MG63 (cell line): ENCODE results near the gene UQCC3. TPM values are rescaled to one million over a fixed set of nuclear protein-coding genes. Genes with fewer than 3 reads are reported as not detected.
A peak's percentile ranks its signal among the peaks of the same experiment; 100 is the strongest.
"Not testable (repeated sequence)": the region's sequence is repeated elsewhere in the genome, so short reads cannot be mapped to it uniquely, and the experiment has no call there.

Experiments
- DNase-seq: peaks from one replicate; pipeline ENCODE4 v3.0.0-alpha.2; 2020
- H3K27me3 ChIP-seq: fragments of 250-450 bp; sonication (Bioruptor Pico); 2 replicates; pipeline ENCODE4 v1.5.1; 2020; ENCODE audit warnings: mild to moderate bottlenecking, moderate library complexity
- H3K36me3 ChIP-seq: fragments of 250-450 bp; sonication (Bioruptor Pico); 2 replicates; pipeline ENCODE4 v1.5.1; 2020; ENCODE audit warnings: mild to moderate bottlenecking, moderate library complexity
- H3K4me3 ChIP-seq: fragments of 250-450 bp; sonication (Bioruptor Pico); 2 replicates; pipeline ENCODE4 v1.5.1; 2020; ENCODE audit warnings: mild to moderate bottlenecking, moderate library complexity
- H3K9me3 ChIP-seq: fragments of 250-450 bp; sonication (Bioruptor Pico); 2 replicates; pipeline ENCODE4 v1.5.1; 2020; ENCODE audit warnings: mild to moderate bottlenecking, moderate library complexity
- total RNA-seq: library from RNA; depleted of rRNA; stranded (reverse); fragments of >200 nt; shearing (Covaris generic); gene quantifications from 2 replicates; pipeline ENCODE4 v1.2.3, GENCODE V29; 2014; ENCODE audit warnings: low replicate concordance

Gene UQCC3
- total RNA-seq, 1 experiment from 2014 or later: 16.4 TPM

GRCh38 chr11:62656796-62657429 is 14.6 kb upstream of the UQCC3 start:
- H3K9me3 ChIP-seq: no peaks in the 10 kb centered on the region
- H3K27me3 ChIP-seq: no peaks in the 10 kb centered on the region
- no peak for DNase-seq
- no peak overlapping the region for H3K4me3 ChIP-seq
- H3K36me3 ChIP-seq: peaks cover 12% of the 10 kb centered on the region

DNA sequence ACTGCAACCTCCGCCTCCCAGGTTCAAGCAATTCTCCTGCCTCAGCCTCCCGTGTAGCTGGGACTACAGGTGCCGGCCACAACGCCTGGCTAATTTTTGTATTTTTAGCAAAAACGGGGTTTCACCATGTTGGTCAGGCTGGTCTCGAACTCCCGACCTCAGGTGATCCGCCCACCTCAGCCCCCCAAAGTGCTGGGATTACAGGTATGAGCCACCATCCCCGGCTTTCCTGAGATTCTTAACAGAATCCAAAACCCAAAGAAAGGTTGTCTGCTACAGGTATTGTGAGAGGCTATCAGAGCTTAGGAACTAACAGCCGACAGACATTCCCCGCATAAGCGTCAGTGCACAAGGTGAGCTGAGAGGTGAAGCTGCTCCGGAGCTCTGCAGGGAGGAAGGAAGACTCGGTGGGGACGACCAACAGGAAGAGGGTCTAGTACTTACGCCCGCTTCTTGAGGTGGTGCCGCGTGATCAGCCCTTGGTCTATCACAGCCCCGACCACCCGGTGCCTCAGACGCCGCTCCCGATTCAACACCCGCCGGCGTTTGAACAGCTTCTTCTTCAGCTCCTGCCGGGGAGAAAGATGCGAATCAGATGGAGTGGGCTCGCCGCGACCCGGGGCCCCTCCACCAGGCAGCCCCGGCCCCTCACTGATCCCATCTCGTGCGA is 6.9 kb upstream of the UQCC3 start:
- Histone ChIP-seq H3K9me3 (no peaks in the 10 kb centered on the region), H3K4me3 (peak overlapping the region; percentile 92), H3K36me3 (peaks cover 53% of the 10 kb centered on the region), H3K27me3 (no peaks in the 10 kb centered on the region)
- peak; percentile 42 for DNase-seq

DNA sequence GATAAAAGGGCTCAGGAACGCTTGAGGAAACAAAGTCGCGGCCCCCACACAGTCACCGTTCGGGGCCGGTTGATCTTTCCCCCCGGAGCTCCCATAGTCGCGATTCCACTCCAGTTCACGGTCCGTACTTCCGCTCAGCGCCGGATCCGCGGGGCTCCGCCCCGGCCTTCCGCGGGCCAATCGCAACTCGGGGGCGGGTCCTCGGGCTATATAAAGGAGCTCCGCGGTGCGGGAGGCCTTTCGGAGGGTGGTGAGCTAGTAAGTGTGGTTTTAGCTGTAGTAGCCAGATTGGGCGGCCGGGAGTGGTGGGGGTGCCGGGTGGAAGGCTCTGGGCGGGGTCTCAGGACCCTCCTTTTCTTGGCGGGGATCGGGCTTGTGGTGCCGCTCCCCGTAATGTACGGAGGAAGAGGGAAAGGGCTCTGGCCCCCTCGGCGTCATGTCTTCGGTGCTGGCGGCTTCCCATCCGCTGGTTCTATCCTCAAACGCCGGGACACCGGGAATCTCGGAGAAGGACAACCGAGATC is 6.3 kb upstream of the UQCC3 start, which contains the start of the genes C11orf98 and CSKMT:
C11orf98 (minus strand) TSS at position 136 of the 524 bp plus-strand sequence; CDS start at position 95, 41 bp downstream.
CSKMT (plus strand) TSS at position 238 of the 524 bp plus-strand sequence. CDS start 568 bp downstream, outside the sequence.
- Histone ChIP-seq H3K27me3 (no peaks in the 10 kb centered on the region), H3K9me3 (no peaks in the 10 kb centered on the region), H3K36me3 (peaks cover 53% of the 10 kb centered on the region), H3K4me3 (peak within 1 kb of the TSS; percentile 92)
- peak; percentile 91 for DNase-seq

GRCh38 chr11:62665599-62666258 is 5.7 kb upstream of the UQCC3 start:
- peak overlapping the region; percentile 92 for H3K4me3 ChIP-seq
- DNase-seq: peak; percentile 57
- no peaks in the 10 kb centered on the region for H3K27me3 ChIP-seq
- H3K36me3 ChIP-seq: peaks cover 51% of the 10 kb centered on the region
- H3K9me3 ChIP-seq: no peaks in the 10 kb centered on the region

GRCh38 chr11:62666259-62666926 is 5.1 kb upstream of the UQCC3 start:
- Histone ChIP-seq H3K27me3 (no peaks in the 10 kb centered on the region), H3K4me3 (peak overlapping the region; percentile 92), H3K36me3 (peaks cover 47% of the 10 kb centered on the region), H3K9me3 (no peaks in the 10 kb centered on the region)
- no peak for DNase-seq

DNA sequence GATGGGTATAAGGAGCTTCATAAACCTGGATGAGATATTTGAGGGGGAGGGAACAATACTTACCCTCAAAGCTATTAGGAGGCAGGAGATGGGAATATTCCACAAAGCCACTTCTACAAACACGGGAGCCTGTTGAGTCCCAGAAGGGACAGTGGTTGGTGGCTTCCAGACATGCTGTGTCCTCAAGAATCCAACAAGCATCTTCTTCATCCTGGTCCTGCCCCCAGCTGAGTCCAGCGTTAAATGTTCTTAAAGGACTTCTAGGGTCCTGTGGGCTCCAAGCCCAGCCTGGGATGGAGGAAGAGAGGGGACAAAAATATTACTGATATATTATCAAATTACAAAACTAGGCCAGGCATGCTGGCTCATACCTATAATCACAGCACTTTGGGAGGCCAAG is 4.0 kb upstream of the UQCC3 start:
- H3K9me3 ChIP-seq: no peaks in the 10 kb centered on the region
- peaks cover 46% of the 10 kb centered on the region for H3K36me3 ChIP-seq
- H3K27me3 ChIP-seq: no peaks in the 10 kb centered on the region

GRCh38 chr11:62669420-62670161 is 1.9 kb upstream of the UQCC3 start:
- H3K36me3 ChIP-seq: peaks cover 55% of the 10 kb centered on the region
- peak; percentile 33 for DNase-seq
- no peaks in the 10 kb centered on the region for H3K27me3 ChIP-seq

More for the DNA sequence above, 4.0 kb upstream of the UQCC3 start:
- DNase-seq: no peak
- H3K4me3 ChIP-seq: peak overlapping the region; percentile 92

GRCh38 chr11:62671236-62671607 is 251 bp upstream of the UQCC3 start:
- Histone ChIP-seq H3K9me3 (no peaks in the 10 kb centered on the region), H3K36me3 (peaks cover 56% of the 10 kb centered on the region), H3K4me3 (peak overlapping the region; percentile 97), H3K27me3 (no peaks in the 10 kb centered on the region)
- DNase-seq: no peak

More at GRCh38 chr11:62669420-62670161, 1.9 kb upstream of the UQCC3 start:
- H3K4me3 ChIP-seq: no peak overlapping the region
- H3K9me3 ChIP-seq: no peaks in the 10 kb centered on the region

DNA sequence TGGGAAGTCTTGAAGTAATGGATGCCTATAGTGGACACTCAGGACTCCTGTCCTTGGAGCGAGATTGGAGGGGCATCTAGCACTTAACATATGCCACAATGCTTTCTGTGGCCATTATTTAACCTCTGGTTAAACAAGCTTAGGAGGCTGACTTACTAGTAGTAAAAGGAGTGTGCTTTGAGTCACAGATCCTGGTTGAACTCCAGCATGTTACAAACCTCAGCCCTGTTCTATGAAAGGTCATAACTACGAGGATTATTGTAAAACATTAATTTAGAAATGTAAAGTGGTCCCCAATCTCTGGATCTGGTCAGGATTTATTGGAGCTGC is 1.7 kb downstream of the UQCC3 start:
- H3K4me3 ChIP-seq: peak overlapping the region; percentile 4; the same call in 1 of the 2 replicates
- no peaks in the 10 kb centered on the region for H3K27me3 ChIP-seq
- H3K36me3 ChIP-seq: peaks cover 50% of the 10 kb centered on the region
- no peaks in the 10 kb centered on the region for H3K9me3 ChIP-seq
- no peak for DNase-seq

DNA sequence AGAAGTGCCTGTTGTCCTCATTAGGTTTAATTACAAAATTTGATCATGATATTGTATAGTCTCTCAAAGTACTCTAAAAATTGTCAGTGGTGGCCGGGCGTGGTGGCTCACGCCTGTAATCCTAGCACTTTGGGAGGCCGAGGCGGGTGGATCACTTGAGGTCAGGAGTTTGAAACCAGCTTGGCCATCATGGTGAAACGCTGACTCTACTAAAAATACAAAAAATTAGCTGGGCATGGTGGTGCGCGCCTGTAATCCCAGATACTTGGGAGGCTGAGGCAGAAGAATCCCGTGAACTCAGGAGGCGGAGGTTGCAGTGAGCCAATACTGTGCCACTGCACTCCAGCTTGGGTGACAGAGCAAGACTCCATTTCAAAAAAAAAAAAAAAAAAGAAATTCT is 3.9 kb downstream of the UQCC3 start:
- DNase-seq, H3K4me3 ChIP-seq, H3K27me3 ChIP-seq, H3K9me3 ChIP-seq: not testable (repeated sequence)
- H3K36me3 ChIP-seq: peaks cover 50% of the 10 kb centered on the region

GRCh38 chr11:62676698-62677097 is 5.2 kb downstream of the UQCC3 start:
- DNase-seq: no peak
- peaks cover 46% of the 10 kb centered on the region for H3K36me3 ChIP-seq
- no peak overlapping the region for H3K4me3 ChIP-seq
- no peaks in the 10 kb centered on the region for H3K9me3 ChIP-seq
- no peaks in the 10 kb centered on the region for H3K27me3 ChIP-seq

DNA sequence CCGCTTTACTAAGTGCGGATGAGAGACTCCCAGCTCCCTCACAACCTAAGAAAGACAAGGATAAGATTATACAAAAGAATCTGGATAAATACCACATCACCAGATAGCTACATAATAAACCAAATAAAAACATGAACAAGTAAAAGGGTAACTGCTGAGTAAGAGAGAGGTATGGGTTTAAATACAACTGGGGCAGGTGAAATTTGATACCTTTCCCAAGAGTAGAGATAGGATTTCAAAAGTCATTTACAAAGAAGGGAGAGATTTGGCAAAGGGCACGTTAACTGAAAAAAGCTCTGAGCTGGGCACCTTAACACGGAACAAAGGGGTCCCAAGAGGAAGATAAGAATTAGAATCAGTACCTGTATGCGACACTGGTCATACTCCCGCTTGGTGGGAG is 5.7 kb downstream of the UQCC3 start:
- no peaks in the 10 kb centered on the region for H3K9me3 ChIP-seq
- DNase-seq: no peak
- H3K36me3 ChIP-seq: peaks cover 42% of the 10 kb centered on the region
- H3K27me3 ChIP-seq: no peaks in the 10 kb centered on the region
- H3K4me3 ChIP-seq: no peak overlapping the region

DNA sequence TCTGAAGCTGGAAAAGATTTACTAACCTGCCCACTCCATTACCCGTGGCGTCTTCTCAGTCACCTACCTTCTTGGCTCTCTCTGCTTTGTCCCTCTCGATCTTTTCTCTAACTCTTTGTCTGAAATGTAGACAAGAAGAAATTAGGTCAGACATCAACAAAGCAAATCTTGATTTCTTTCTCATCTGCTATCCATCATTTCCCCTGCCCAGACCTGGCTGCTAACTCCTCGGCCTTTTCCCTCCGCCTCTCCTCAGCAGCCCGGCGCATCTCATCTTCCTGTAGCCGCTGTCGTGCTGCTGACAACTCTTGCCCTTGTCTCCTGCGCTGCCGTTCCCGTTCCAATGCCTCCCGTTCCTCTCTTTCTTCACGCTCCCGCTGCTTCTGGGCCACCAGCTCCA is 6.2 kb downstream of the UQCC3 start:
- peaks cover 40% of the 10 kb centered on the region for H3K36me3 ChIP-seq
- H3K27me3 ChIP-seq: no peaks in the 10 kb centered on the region
- peak overlapping the region; percentile 82 for H3K4me3 ChIP-seq
- no peak for DNase-seq
- no peaks in the 10 kb centered on the region for H3K9me3 ChIP-seq

GRCh38 chr11:62678433-62678769 is 6.9 kb downstream of the UQCC3 start:
- no peak for DNase-seq
- Histone ChIP-seq H3K9me3 (no peaks in the 10 kb centered on the region), H3K4me3 (peak overlapping the region; percentile 82), H3K36me3 (peaks cover 33% of the 10 kb centered on the region), H3K27me3 (no peaks in the 10 kb centered on the region)

DNA sequence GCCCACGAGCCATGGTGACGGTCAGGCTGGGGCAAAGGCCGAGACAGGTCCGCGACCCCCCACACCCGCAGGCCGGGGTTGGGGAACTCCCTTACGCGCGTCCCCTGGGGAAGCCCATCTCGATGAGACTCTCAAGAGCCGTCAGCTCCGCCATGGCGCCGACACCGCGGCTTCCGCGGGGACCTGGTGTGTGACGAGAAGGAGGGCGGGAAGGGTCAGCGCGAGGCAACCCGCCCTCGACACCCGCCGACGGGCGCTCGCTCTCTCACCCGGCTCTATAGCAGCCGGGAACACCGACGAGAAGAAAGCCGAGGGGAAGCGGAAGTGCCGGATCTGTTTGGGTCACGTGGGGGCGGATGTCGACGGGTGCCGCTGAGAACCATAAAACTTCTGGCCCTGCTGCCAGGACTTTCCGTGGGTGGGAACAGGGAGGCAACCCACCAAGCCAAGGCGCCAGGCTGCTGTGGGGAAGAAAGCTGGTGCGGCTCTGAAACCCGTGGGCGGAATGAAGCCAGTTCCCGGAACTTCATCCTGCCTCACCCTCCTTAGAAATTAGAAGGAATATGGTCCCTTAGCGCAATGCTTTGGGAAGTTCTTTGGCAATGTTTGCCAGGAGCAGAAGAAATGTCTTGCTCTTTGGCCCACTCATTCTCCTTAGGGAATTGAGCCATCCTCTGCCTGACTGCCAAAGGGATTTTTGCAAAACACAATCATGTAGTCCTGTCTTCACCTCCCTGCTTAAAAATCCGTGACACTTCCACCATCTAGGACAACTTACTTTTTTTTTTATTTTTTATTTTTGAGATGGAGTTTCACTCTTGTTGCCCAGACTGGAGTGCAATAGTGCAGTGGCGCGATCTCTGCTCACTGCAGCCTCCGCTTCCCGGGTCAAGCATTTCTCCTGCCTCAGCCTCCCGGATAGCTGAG is 7.6 kb downstream of the UQCC3 start, which contains the start of gene UBXN1:
UBXN1 (minus strand) TSS at position 304 of the 927 bp plus-strand sequence; CDS start at position 154, 150 bp downstream.
- DNase-seq: peak; percentile 95
- peak within 1 kb of the TSS; percentile 82 for H3K4me3 ChIP-seq

More for the DNA sequence above, 7.6 kb downstream of the UQCC3 start, which contains the start of gene UBXN1:
- H3K9me3 ChIP-seq: no peaks in the 10 kb centered on the region
- peaks cover 26% of the 10 kb centered on the region for H3K36me3 ChIP-seq
- H3K27me3 ChIP-seq: no peaks in the 10 kb centered on the region
